WTC11 (cell line): ENCODE measurements around the gene C20orf96.

Experiments
- CTCF ChIP-seq: fragments of 200-600 bp; IDR thresholded peaks from 2 replicates; pipeline ENCODE4 v1.8.0; 2022; ENCODE audit warnings: antibody characterized with exemption
- ELF4 ChIP-seq: sonication (generic); formaldehyde crosslinking; IDR thresholded peaks from 2 replicates; pipeline ENCODE4 v1.8.1; 2022; ENCODE audit warnings: low read depth, mild to moderate bottlenecking, moderate library complexity, missing genetic modification reagents
- FOXP1 ChIP-seq: sonication (generic); formaldehyde crosslinking; IDR thresholded peaks from 2 replicates; pipeline ENCODE4 v1.8.0; 2022; ENCODE audit warnings: missing genetic modification reagents, mild to moderate bottlenecking, moderate library complexity, borderline replicate concordance
- JUN ChIP-seq: sonication (generic); formaldehyde crosslinking; IDR thresholded peaks from 2 replicates; pipeline ENCODE4 v1.8.0; 2023; ENCODE audit warnings: mild to moderate bottlenecking, missing genetic modification reagents
- KAT7 ChIP-seq: sonication (generic); formaldehyde crosslinking; IDR thresholded peaks from 2 replicates; pipeline ENCODE4 v1.8.1; 2023; ENCODE audit warnings: missing genetic modification reagents, mild to moderate bottlenecking, borderline replicate concordance
- MAX ChIP-seq: sonication (generic); formaldehyde crosslinking; IDR thresholded peaks from 2 replicates; pipeline ENCODE4 v1.8.0; 2022; ENCODE audit warnings: mild to moderate bottlenecking, missing genetic modification reagents
- NFE2L1 ChIP-seq: sonication (generic); formaldehyde crosslinking; IDR thresholded peaks from 2 replicates; pipeline ENCODE4 v1.8.1; 2023; ENCODE audit warnings: missing genetic modification reagents
- NR3C1 ChIP-seq: sonication (generic); formaldehyde crosslinking; conservative IDR thresholded peaks from 2 replicates; pipeline ENCODE4 v1.8.1; 2023; ENCODE audit warnings: low read depth, mild to moderate bottlenecking, missing genetic modification reagents
- RELA ChIP-seq: sonication (generic); formaldehyde crosslinking; IDR thresholded peaks from 2 replicates; pipeline ENCODE4 v1.8.1; 2022; ENCODE audit warnings: missing genetic modification reagents, mild to moderate bottlenecking, borderline replicate concordance
- USF1 ChIP-seq: sonication (generic); formaldehyde crosslinking; IDR thresholded peaks from 2 replicates; pipeline ENCODE4 v1.8.0; 2022; ENCODE audit warnings: mild to moderate bottlenecking, missing genetic modification reagents
- USF2 ChIP-seq: sonication (generic); formaldehyde crosslinking; IDR thresholded peaks from 2 replicates; pipeline ENCODE4 v1.8.1; 2023; ENCODE audit warnings: mild to moderate bottlenecking, missing genetic modification reagents, moderate library complexity
- ZNF138 ChIP-seq: sonication (generic); formaldehyde crosslinking; conservative IDR thresholded peaks from 2 replicates; pipeline ENCODE4 v1.8.1; 2022; ENCODE audit warnings: mild to moderate bottlenecking, moderate library complexity, missing genetic modification reagents
- ZNF317 ChIP-seq: sonication (generic); formaldehyde crosslinking; IDR thresholded peaks from 2 replicates; pipeline ENCODE4 v1.8.1; 2023; ENCODE audit warnings: low read depth, mild to moderate bottlenecking, moderate library complexity, missing genetic modification reagents, borderline replicate concordance
- ZNF423 ChIP-seq: fragments of 250-450 bp; sonication (Bioruptor Pico); IDR thresholded peaks from 2 replicates; pipeline ENCODE4 v2.1.2; 2022; ENCODE audit warnings: mild to moderate bottlenecking, moderate library complexity

GRCh38 chr20:275791-276190 is 14.8 kb downstream of the C20orf96 start:
- no peak for TF ChIP-seq CTCF
- TF ChIP-seq ZNF423 (CRISPR knock-in tag), result no peak
- no peak for TF ChIP-seq RELA (CRISPR knock-in tag)
- TF ChIP-seq NR3C1 (CRISPR knock-in tag), result no peak
- TF ChIP-seq JUN (CRISPR knock-in tag), result no peak
- TF ChIP-seq MAX, result no peak
- no peak for TF ChIP-seq ELF4
- no peak for TF ChIP-seq ZNF317 (CRISPR knock-in tag)
- no peak for TF ChIP-seq FOXP1 (CRISPR knock-in tag)
- TF ChIP-seq USF1 (CRISPR knock-in tag), result no peak
- TF ChIP-seq NFE2L1, result no peak
- TF ChIP-seq USF2 (CRISPR knock-in tag), result no peak
- no peak for TF ChIP-seq ZNF138 (CRISPR knock-in tag)
- TF ChIP-seq KAT7, result no peak
